Right ventricle myocardium inferior (tissue), 1 donor: ENCODE data around the gene NUP214. TPM values are rescaled to one million over a fixed set of nuclear protein-coding genes. Genes with fewer than 3 reads are reported as not detected.
A peak's percentile ranks its signal among the peaks of the same experiment; 100 is the strongest.
"Not testable (repeated sequence)": the region's sequence is repeated elsewhere in the genome, so short reads cannot be mapped to it uniquely, and the experiment has no call there.

Experiments used
- ATAC-seq: fragments of 200-7000 bp; cut with Tn5 transposase; one replicate; pipeline ENCODE4 v1.9.1; 2020; ENCODE audit warnings: mild to moderate bottlenecking, moderate library complexity
- DNase-seq: peaks from one replicate; pipeline ENCODE4 v3.0.0; 2021; ENCODE audit errors: missing footprints
- intact Hi-C: fragments of 100-400 bp; cut with DNase I; formaldehyde crosslinking; loops from one replicate; pipeline ENCODE4 v1.11.0; 2022
- total RNA-seq: library from RNA; stranded (reverse); fragmentation: NEBNext Ultra II Directional; extraction: Animal tissue kit (Norgen Biotek cat#: 25700); gene quantifications from one replicate; pipeline ENCODE4 v1.2.1, GENCODE V29; 2021
- donor health status: DM: no; HTN: yes; CAD: no; lungs with severe emphysema.

NUP214 gene
- total RNA-seq, 1 donor from 2014 or later = 20.8 TPM

GRCh38 chr9:131179561-131180219 lies 54.3 kb downstream of the NUP214 start:
- intact Hi-C loops = loop anchor here (2.0 to 5.0 kb wide), 2 partner anchors 58 to 95 kb away; no protein-coding TSS in a partner anchor
- ATAC-seq (no peak), DNase-seq (no peak)

- intact Hi-C loops = loop anchor here (5.0 kb wide), 1 partner anchor 57 kb away; no protein-coding TSS in a partner anchor
- peak; percentile 58 for ATAC-seq
These were observed 55.1 kb downstream of the NUP214 start for GRCh38 chr9:131180454-131180853.

GRCh38 chr9:131181091-131181681 lies 55.8 kb downstream of the NUP214 start:
- no peak for DNase-seq
- ATAC-seq = no peak
- intact Hi-C loops = loop anchor here (5.0 kb wide), 1 partner anchor 56 kb away; no protein-coding TSS in a partner anchor

More at GRCh38 chr9:131180454-131180853, 55.1 kb downstream of the NUP214 start:
- DNase-seq = no peak

- intact Hi-C loops = no loop called here
- ATAC-seq (no peak), DNase-seq (no peak)
These were observed 60.5 kb downstream of the NUP214 start for GRCh38 chr9:131185924-131186323.

GRCh38 chr9:131186622-131187021 lies 61.2 kb downstream of the NUP214 start:
- intact Hi-C loops = no loop called here
- DNase-seq = no peak
- no peak for ATAC-seq

GRCh38 chr9:131187957-131188356 lies 62.6 kb downstream of the NUP214 start:
- ATAC-seq (no peak), DNase-seq (no peak)
- intact Hi-C loops = no loop called here

GRCh38 chr9:131188976-131189375 lies 63.6 kb downstream of the NUP214 start:
- DNase-seq (no peak), ATAC-seq (no peak)
- intact Hi-C loops = no loop called here

GRCh38 chr9:131190191-131190590 lies 64.8 kb downstream of the NUP214 start:
- ATAC-seq = no peak
- intact Hi-C loops = no loop called here
- DNase-seq = no peak

GRCh38 chr9:131191032-131191431 lies 65.6 kb downstream of the NUP214 start:
- intact Hi-C loops, DNase-seq, ATAC-seq: not testable (repeated sequence)

- ATAC-seq = no peak
- DNase-seq = no peak
- intact Hi-C loops = no loop called here
These were observed 66.5 kb downstream of the NUP214 start for GRCh38 chr9:131191857-131192256.

GRCh38 chr9:131193051-131193450 lies 67.7 kb downstream of the NUP214 start:
- DNase-seq (no peak), ATAC-seq (no peak)
- intact Hi-C loops = no loop called here

GRCh38 chr9:131194762-131195161 lies 69.4 kb downstream of the NUP214 start:
- intact Hi-C loops = no loop called here
- DNase-seq (no peak), ATAC-seq (no peak)

GRCh38 chr9:131197160-131197911 lies 72.0 kb downstream of the NUP214 start:
- intact Hi-C loops = no loop called here
- ATAC-seq (no peak), DNase-seq (no peak)

GRCh38 chr9:131198041-131198715 lies 72.8 kb downstream of the NUP214 start:
- no peak for ATAC-seq
- no peak for DNase-seq
- intact Hi-C loops = no loop called here

GRCh38 chr9:131201856-131202255 lies 76.5 kb downstream of the NUP214 start:
- DNase-seq = no peak
- no peak for ATAC-seq

GRCh38 chr9:131203431-131204218 lies 78.2 kb downstream of the NUP214 start:
- no peak for DNase-seq
- ATAC-seq = no peak
- intact Hi-C loops = no loop called here

More at GRCh38 chr9:131201856-131202255, 76.5 kb downstream of the NUP214 start:
- intact Hi-C loops = no loop called here

- ATAC-seq (no peak), DNase-seq (no peak)
- intact Hi-C loops = no loop called here
These were observed 78.9 kb downstream of the NUP214 start for GRCh38 chr9:131204285-131204684.

- intact Hi-C loops = no loop called here
- ATAC-seq (no peak), DNase-seq (no peak)
These were observed 81.1 kb downstream of the NUP214 start for GRCh38 chr9:131206495-131206894.
